B cell (primary cell): ENCODE measurements around the gene WNT9B. TPM values are rescaled to one million over a fixed set of nuclear protein-coding genes. Genes with fewer than 3 reads are reported as not detected.

Experiments
- ATAC-seq: fragments of 200-7000 bp; cut with Tn5 transposase; one replicate; pipeline ENCODE4 v1.10.0; 2021; ENCODE audit warnings: low read depth, mild to moderate bottlenecking, moderate number of reproducible peaks, moderate library complexity
- CTCF ChIA-PET: fragments of 350-600 bp; sonication (Branson Sonifier 250); formaldehyde crosslinking; loops from one replicate; lab custom pipeline; 2021; ENCODE audit warnings: antibody characterized with exemption, inconsistent platforms; lab: Charles Lee
- POLR2A ChIA-PET: fragments of 350-600 bp; sonication (Branson Sonifier 250); formaldehyde crosslinking; loops from one replicate; lab custom pipeline; 2021; ENCODE audit warnings: antibody characterized with exemption; lab: Charles Lee
- DNase-seq: peaks from one replicate; pipeline ENCODE4 v3.0.0; 2013
- H2AFZ ChIP-seq: 2 replicates; pipeline ENCODE4 v1.6.1; 2012; ENCODE audit warnings: mild to moderate bottlenecking, low read depth, low read length; ENCODE audit not compliant: insufficient read depth, poor library complexity, severe bottlenecking
- H3K27ac ChIP-seq, 2 donors: 1 replicate in 1 of 2; 2 replicates in 1 of 2; pipeline ENCODE4 v1.5.1; 2012 to 2013; ENCODE audit warnings: low read length in 2 of 2, mild to moderate bottlenecking in 2 of 2, moderate library complexity in 1 of 2
- H3K27me3 ChIP-seq, 4 experiments: fragments of 200-600 bp in 1 of 4; sonication (generic) in 1 of 4; replicated peaks in 1 of 4; 1 replicate in 2 of 4; 2 replicates in 2 of 4; pipeline versions ENCODE4 v1.6.1 to v1.7.0; 2013 to 2016; ENCODE audit warnings: low read length in 3 of 4, mild to moderate bottlenecking in 2 of 4, mixed read lengths in 1 of 4, moderate library complexity in 1 of 4; ENCODE audit not compliant: insufficient read depth in 4 of 4, control insufficient read depth in 3 of 4; ENCODE audit errors: control extremely low read depth in 1 of 4
- H3K36me3 ChIP-seq, 2 experiments: replicated peaks in 1 of 2; 1 replicate in 1 of 2; 2 replicates in 1 of 2; pipeline versions ENCODE4 v1.6.1 to v1.7.1; 2013; ENCODE audit warnings: low read length in 1 of 2; ENCODE audit not compliant: insufficient read depth in 2 of 2, control insufficient read depth in 1 of 2; ENCODE audit errors: control extremely low read depth in 1 of 2, extremely low read depth in 1 of 2
- H3K4me1 ChIP-seq, 2 donors: fragments of 200-600 bp in 1 of 2; sonication (generic) in 1 of 2; 1 replicate in 1 of 2; 2 replicates in 1 of 2; pipeline versions ENCODE4 v1.5.1 to v1.6.1; 2013 to 2017; ENCODE audit warnings: low read length in 2 of 2; ENCODE audit not compliant: control insufficient read depth in 2 of 2, insufficient read depth in 2 of 2
- H3K4me2 ChIP-seq: replicated peaks from 2 replicates; pipeline ENCODE3; 2012; ENCODE audit warnings: mild to moderate bottlenecking, low read depth, low read length; ENCODE audit not compliant: poor library complexity, severe bottlenecking
- H3K4me3 ChIP-seq, 5 experiments: fragments of 200-600 bp in 1 of 5; sonication (generic) in 1 of 5; 1 replicate in 3 of 5; 2 replicates in 2 of 5; pipeline versions ENCODE4 v1.5.1 to v1.7.0; 2011 to 2016; ENCODE audit warnings: low read length in 4 of 5, mild to moderate bottlenecking in 4 of 5, low read depth in 2 of 5, control low read depth in 1 of 5, moderate library complexity in 1 of 5; ENCODE audit not compliant: insufficient read depth in 1 of 5; ENCODE audit errors: control extremely low read depth in 1 of 5, extremely low read depth in 1 of 5
- H3K79me2 ChIP-seq: fragments of 200-600 bp; sonication (generic); one replicate; pipeline ENCODE4 v1.6.0; 2016; ENCODE audit warnings: low read length; ENCODE audit not compliant: control insufficient read depth, insufficient read depth
- H3K9ac ChIP-seq: fragments of 200-600 bp; sonication (generic); 2 replicates; pipeline ENCODE4 v1.6.1; 2017; ENCODE audit warnings: mild to moderate bottlenecking, low read length, moderate library complexity
- H3K9me3 ChIP-seq, 3 donors: one replicate each; pipeline versions ENCODE4 v1.6.1 to v1.7.1; 2013; ENCODE audit warnings: low read length in 2 of 3; ENCODE audit not compliant: control insufficient read depth in 2 of 3, insufficient read depth in 1 of 3; ENCODE audit errors: control extremely low read depth in 1 of 3
- H4K20me1 ChIP-seq: 2 replicates; pipeline ENCODE4 v1.6.0; 2012; ENCODE audit warnings: mild to moderate bottlenecking, low read length; ENCODE audit not compliant: insufficient read depth, control insufficient read depth, poor library complexity, severe bottlenecking
- H3K27ac Mint-ChIP-seq: one replicate; pipeline ENCODE4 v1.8.0; 2021; ENCODE audit warnings: mixed read lengths
- H3K27me3 Mint-ChIP-seq: one replicate; pipeline ENCODE4 v1.8.0; 2021; ENCODE audit warnings: mixed read lengths
- H3K4me1 Mint-ChIP-seq: one replicate; pipeline ENCODE4 v1.8.0; 2021; ENCODE audit warnings: mixed read lengths
- H3K4me3 Mint-ChIP-seq: one replicate; pipeline ENCODE4 v1.8.0; 2021; ENCODE audit warnings: mixed read lengths
- H3K9me3 Mint-ChIP-seq: one replicate; pipeline ENCODE4 v1.8.0; 2022; ENCODE audit warnings: mixed read lengths; ENCODE audit not compliant: insufficient read depth
- EZH2 ChIP-seq: IDR thresholded peaks from 2 replicates; pipeline ENCODE4 v1.6.1; 2012; ENCODE audit warnings: borderline replicate concordance, low read depth, mild to moderate bottlenecking, moderate library complexity, low read length; ENCODE audit not compliant: insufficient read depth, poor library complexity, severe bottlenecking
- WGBS: methylation state at CpG from one replicate; pipeline ENCODE4 v1.1.5; 2013; ENCODE audit warnings: missing lambda C conversion rate; ENCODE audit not compliant: insufficient coverage; 5-methylcytosine and 5-hydroxymethylcytosine counted together
- intact Hi-C: fragments of 100-400 bp; cut with micrococcal nuclease; formaldehyde crosslinking; loops from one replicate; pipeline ENCODE4 v1.10.0; 2022
- polyA plus RNA-seq: library from polyadenylated mRNA; depleted of rRNA; stranded (reverse); fragments of >200 nt; gene quantifications from 2 replicates; pipeline ENCODE4 v1.2.3, GENCODE V29; 2012
- total RNA-seq, 2 donors: library from RNA; stranded (reverse); fragments of 120-200 nt in 1 of 2; gene quantifications; 1 replicate in 1 of 2; 2 replicates in 1 of 2; pipeline versions ENCODE4 v1.2.3 to v1.2.4, GENCODE V29; 2013 to 2022
- TF ChIP-seq, protein P1 (sequence below): fragments of 200-600 bp; IDR thresholded peaks from one replicate; pipeline ENCODE4 v1.8.0; 2022; ENCODE audit warnings: antibody characterized with exemption, mild to moderate bottlenecking

WNT9B gene
- total and polyA plus RNA-seq, 2 donors (not counting 1 experiment from before 2014, with no cell fraction given) = not detected

DNA sequence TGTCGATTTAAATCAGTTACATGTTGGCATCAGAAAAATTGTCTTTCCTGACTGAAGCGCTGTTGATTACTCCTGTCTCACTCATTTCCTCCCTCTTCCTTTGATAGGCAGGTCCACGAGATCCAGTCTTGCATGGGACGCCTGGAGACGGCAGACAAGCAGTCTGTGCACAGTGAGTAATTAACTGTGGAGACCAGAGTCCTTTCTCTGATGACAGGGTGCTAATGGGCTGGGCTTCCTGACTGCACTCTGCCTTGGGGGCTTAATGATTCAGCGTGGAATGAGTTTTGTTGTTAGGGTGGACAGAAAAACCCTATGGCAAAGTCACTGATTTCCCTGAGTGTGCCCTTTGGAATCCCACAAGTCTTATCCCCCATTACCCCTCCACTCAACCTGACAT lies 78.0 kb downstream of the WNT9B start:
- Mint-ChIP-seq H3K27ac (no peak overlapping the region), H3K27me3 (no peaks in the 10 kb centered on the region), H3K4me3 (no peak overlapping the region), H3K9me3 (no peaks in the 10 kb centered on the region), H3K4me1 (peaks cover 39% of the 10 kb centered on the region)
- H3K9me3 ChIP-seq = no peaks in the 10 kb centered on the region
- no peak overlapping the region for H3K4me2 ChIP-seq
- ChIA-PET CTCF (interaction anchor here (0.7 kb wide), 1 partner anchor 735 kb away, joined by 4 read pairs; no protein-coding TSS in a partner anchor), POLR2A (no interaction called here)
- TF ChIP-seq, protein P1, sequence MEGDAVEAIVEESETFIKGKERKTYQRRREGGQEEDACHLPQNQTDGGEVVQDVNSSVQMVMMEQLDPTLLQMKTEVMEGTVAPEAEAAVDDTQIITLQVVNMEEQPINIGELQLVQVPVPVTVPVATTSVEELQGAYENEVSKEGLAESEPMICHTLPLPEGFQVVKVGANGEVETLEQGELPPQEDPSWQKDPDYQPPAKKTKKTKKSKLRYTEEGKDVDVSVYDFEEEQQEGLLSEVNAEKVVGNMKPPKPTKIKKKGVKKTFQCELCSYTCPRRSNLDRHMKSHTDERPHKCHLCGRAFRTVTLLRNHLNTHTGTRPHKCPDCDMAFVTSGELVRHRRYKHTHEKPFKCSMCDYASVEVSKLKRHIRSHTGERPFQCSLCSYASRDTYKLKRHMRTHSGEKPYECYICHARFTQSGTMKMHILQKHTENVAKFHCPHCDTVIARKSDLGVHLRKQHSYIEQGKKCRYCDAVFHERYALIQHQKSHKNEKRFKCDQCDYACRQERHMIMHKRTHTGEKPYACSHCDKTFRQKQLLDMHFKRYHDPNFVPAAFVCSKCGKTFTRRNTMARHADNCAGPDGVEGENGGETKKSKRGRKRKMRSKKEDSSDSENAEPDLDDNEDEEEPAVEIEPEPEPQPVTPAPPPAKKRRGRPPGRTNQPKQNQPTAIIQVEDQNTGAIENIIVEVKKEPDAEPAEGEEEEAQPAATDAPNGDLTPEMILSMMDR = no peak
- TF ChIP-seq EZH2 = no peak
- no peak for ATAC-seq
- DNase-seq = no peak
- H3K9ac ChIP-seq = no peak overlapping the region
- H3K27me3 ChIP-seq = no peaks in the 10 kb centered on the region
- H3K27ac ChIP-seq = no peak overlapping the region
- H3K36me3 ChIP-seq = peaks cover 0 to 53% of the 10 kb centered on the region in 2 experiments
- H3K4me1 ChIP-seq = peaks cover 6 to 8% of the 10 kb centered on the region in 2 donors
- H3K4me3 ChIP-seq = no peak overlapping the region
- WGBS = 100% methylated on average over 4 of the region's 6 CpGs
- intact Hi-C loops = no loop called here
- peaks cover 79% of the 10 kb centered on the region for H3K79me2 ChIP-seq
- H4K20me1 ChIP-seq = peaks cover 56% of the 10 kb centered on the region
- H2AFZ ChIP-seq = no peak overlapping the region

DNA sequence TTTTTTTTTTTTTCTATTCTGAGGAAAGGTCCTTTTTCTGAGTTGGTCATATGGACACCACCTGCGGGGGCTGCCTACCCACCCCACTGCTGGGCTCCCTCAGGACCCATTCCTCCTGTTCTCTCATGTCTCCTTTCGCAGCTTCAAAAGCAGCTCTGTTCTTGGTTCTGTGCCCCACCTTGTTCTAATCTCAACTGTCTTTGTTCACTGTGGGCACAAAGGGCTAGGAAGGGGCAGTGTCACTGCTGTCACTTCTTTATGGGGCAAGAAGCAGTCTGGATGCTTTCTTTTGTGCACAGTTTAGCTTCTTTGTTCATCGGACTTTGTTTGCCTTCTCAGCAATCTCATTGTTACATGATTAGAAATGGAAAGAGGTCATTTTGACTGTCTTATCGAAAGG lies 78.7 kb downstream of the WNT9B start:
- Histone ChIP-seq H3K36me3 (peaks cover 0 to 60% of the 10 kb centered on the region in 2 experiments), H4K20me1 (peaks cover 51% of the 10 kb centered on the region), H3K4me2 (no peak overlapping the region), H2AFZ (no peak overlapping the region), H3K27ac (no peak overlapping the region), H3K79me2 (peaks cover 73% of the 10 kb centered on the region), H3K27me3 (no peaks in the 10 kb centered on the region), H3K4me1 (peaks cover 0 to 2% of the 10 kb centered on the region in 2 donors), H3K9me3 (no peaks in the 10 kb centered on the region), H3K9ac (no peak overlapping the region), H3K4me3 (no peak overlapping the region)
- DNase-seq (no peak), ATAC-seq (no peak)
- ChIA-PET CTCF (interaction anchor here (0.7 to 1.5 kb wide), 2 partner anchors 11 to 735 kb away, joined by 4 to 6 read pairs; no protein-coding TSS in a partner anchor), POLR2A (no interaction called here)
- no peak overlapping the region for H3K4me3 Mint-ChIP-seq
- H3K9me3 Mint-ChIP-seq = no peaks in the 10 kb centered on the region
- intact Hi-C loops = no loop called here
- H3K4me1 Mint-ChIP-seq = peaks cover 33% of the 10 kb centered on the region
- no peak overlapping the region for H3K27ac Mint-ChIP-seq
- H3K27me3 Mint-ChIP-seq = no peaks in the 10 kb centered on the region
- 100% methylated on average over 1 of the region's 4 CpGs for WGBS
- TF ChIP-seq, protein P1 = no peak
- TF ChIP-seq EZH2 = no peak
